ENCODE results near the gene FAM83E. TPM values are rescaled to one million over a fixed set of nuclear protein-coding genes. Genes with fewer than 3 reads are reported as not detected.

Gene FAM83E
- total RNA-seq, 1 experiment from 2014 or later: 8.8 TPM

- TF ChIP-seq ERG (CRISPR knock-in tag; IDR thresholded peaks at IDR 0.05): 0 out of 2 replicates have a peak, but pooled peaks have one; percentile 16
- no peak; the same call in 1 of the 2 replicates for TF ChIP-seq IRF2 (CRISPR knock-in tag; IDR thresholded peaks at IDR 0.05; ENCODE audit: borderline replicate concordance, low read depth)
- peak; percentile 66; the same call in 1 of the 2 replicates for TF ChIP-seq GTF2I (CRISPR knock-in tag; conservative IDR thresholded peaks at IDR 0.05)
- peak; percentile 86 for TF ChIP-seq PRRX2 (CRISPR knock-in tag; IDR thresholded peaks at IDR 0.05)
- no peak for TF ChIP-seq RELA (CRISPR knock-in tag; IDR thresholded peaks at IDR 0.05; ENCODE audit: borderline replicate concordance)
- no peak for TF ChIP-seq MLX (CRISPR knock-in tag; IDR thresholded peaks at IDR 0.05)
- TF ChIP-seq ESRRA (CRISPR knock-in tag; IDR thresholded peaks at IDR 0.05; ENCODE audit: borderline replicate concordance): no peak
- TF ChIP-seq ATF1 (CRISPR knock-in tag; IDR thresholded peaks at IDR 0.05): no peak
- TF ChIP-seq TEAD4 (CRISPR knock-in tag; IDR thresholded peaks at IDR 0.05): peak; percentile 72; the same call in 1 of the 2 replicates
- peak; percentile 55; the same call in 1 of the 2 replicates for TF ChIP-seq FOXP1 (CRISPR knock-in tag; IDR thresholded peaks at IDR 0.05; ENCODE audit: borderline replicate concordance)
- no peak for TF ChIP-seq MXD4 (CRISPR knock-in tag; IDR thresholded peaks at IDR 0.05; ENCODE audit: borderline replicate concordance)
- TF ChIP-seq, protein P1, sequence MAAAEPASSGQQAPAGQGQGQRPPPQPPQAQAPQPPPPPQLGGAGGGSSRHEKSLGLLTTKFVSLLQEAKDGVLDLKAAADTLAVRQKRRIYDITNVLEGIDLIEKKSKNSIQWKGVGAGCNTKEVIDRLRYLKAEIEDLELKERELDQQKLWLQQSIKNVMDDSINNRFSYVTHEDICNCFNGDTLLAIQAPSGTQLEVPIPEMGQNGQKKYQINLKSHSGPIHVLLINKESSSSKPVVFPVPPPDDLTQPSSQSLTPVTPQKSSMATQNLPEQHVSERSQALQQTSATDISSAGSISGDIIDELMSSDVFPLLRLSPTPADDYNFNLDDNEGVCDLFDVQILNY (CRISPR knock-in tag; IDR thresholded peaks at IDR 0.05): peak; percentile 64; the same call in 1 of the 2 replicates
- TF ChIP-seq, protein P2, sequence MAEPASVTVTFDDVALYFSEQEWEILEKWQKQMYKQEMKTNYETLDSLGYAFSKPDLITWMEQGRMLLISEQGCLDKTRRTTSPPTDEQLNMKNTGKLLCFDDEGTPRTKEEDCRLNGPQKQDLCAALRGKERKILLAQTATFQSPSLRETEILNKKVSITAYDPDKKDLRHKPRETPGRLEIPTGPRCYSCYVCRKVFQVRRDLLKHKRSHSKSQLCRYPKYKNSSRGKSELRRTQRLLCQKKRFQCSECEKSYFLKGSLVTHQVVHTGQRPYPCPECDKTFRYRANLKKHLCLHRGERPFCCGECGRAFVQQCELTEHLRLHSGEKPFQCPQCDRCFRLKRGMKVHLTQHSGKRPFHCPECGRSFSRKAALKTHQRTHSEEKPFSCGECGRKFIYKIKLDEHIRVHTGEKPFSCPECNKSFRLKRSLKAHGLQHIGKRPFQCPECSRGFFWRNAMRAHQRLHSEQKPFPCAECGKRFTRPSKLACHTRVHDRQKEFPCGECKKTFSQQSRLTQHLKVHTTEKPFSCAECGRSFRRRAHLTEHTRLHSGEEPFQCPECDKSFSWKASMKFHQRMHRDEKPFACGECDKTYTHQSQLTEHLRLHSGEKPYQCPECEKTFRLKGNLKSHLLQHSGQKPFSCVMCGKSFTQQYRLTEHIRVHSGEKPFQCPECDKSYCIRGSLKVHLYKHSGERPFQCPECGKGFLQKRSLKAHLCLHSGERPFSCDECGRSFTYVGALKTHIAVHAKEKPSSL (CRISPR knock-in tag; conservative IDR thresholded peaks at IDR 0.05): no peak
- TF ChIP-seq MYBL2 (CRISPR knock-in tag; IDR thresholded peaks at IDR 0.05): peak; percentile 18
- 0 out of 2 replicates have a peak, but pooled peaks have one; percentile 50 for TF ChIP-seq IRF1 (CRISPR knock-in tag; IDR thresholded peaks at IDR 0.05)
- TF ChIP-seq, protein P3, sequence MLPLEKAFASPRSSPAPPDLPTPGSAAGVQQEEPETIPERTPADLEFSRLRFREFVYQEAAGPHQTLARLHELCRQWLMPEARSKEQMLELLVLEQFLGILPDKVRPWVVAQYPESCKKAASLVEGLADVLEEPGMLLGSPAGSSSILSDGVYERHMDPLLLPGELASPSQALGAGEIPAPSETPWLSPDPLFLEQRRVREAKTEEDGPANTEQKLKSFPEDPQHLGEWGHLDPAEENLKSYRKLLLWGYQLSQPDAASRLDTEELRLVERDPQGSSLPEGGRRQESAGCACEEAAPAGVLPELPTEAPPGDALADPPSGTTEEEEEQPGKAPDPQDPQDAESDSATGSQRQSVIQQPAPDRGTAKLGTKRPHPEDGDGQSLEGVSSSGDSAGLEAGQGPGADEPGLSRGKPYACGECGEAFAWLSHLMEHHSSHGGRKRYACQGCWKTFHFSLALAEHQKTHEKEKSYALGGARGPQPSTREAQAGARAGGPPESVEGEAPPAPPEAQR (CRISPR knock-in tag; IDR thresholded peaks at IDR 0.05): no peak
- TF ChIP-seq, protein P4, sequence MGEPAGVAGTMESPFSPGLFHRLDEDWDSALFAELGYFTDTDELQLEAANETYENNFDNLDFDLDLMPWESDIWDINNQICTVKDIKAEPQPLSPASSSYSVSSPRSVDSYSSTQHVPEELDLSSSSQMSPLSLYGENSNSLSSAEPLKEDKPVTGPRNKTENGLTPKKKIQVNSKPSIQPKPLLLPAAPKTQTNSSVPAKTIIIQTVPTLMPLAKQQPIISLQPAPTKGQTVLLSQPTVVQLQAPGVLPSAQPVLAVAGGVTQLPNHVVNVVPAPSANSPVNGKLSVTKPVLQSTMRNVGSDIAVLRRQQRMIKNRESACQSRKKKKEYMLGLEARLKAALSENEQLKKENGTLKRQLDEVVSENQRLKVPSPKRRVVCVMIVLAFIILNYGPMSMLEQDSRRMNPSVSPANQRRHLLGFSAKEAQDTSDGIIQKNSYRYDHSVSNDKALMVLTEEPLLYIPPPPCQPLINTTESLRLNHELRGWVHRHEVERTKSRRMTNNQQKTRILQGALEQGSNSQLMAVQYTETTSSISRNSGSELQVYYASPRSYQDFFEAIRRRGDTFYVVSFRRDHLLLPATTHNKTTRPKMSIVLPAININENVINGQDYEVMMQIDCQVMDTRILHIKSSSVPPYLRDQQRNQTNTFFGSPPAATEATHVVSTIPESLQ (CRISPR knock-in tag; IDR thresholded peaks at IDR 0.05): no peak
- TF ChIP-seq, protein P5, sequence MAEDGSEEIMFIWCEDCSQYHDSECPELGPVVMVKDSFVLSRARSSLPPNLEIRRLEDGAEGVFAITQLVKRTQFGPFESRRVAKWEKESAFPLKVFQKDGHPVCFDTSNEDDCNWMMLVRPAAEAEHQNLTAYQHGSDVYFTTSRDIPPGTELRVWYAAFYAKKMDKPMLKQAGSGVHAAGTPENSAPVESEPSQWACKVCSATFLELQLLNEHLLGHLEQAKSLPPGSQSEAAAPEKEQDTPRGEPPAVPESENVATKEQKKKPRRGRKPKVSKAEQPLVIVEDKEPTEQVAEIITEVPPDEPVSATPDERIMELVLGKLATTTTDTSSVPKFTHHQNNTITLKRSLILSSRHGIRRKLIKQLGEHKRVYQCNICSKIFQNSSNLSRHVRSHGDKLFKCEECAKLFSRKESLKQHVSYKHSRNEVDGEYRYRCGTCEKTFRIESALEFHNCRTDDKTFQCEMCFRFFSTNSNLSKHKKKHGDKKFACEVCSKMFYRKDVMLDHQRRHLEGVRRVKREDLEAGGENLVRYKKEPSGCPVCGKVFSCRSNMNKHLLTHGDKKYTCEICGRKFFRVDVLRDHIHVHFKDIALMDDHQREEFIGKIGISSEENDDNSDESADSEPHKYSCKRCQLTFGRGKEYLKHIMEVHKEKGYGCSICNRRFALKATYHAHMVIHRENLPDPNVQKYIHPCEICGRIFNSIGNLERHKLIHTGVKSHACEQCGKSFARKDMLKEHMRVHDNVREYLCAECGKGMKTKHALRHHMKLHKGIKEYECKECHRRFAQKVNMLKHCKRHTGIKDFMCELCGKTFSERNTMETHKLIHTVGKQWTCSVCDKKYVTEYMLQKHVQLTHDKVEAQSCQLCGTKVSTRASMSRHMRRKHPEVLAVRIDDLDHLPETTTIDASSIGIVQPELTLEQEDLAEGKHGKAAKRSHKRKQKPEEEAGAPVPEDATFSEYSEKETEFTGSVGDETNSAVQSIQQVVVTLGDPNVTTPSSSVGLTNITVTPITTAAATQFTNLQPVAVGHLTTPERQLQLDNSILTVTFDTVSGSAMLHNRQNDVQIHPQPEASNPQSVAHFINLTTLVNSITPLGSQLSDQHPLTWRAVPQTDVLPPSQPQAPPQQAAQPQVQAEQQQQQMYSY (CRISPR knock-in tag; IDR thresholded peaks at IDR 0.05): peak; percentile 61
- no peak; the same call in none of the 2 replicates for TF ChIP-seq ZNF121 (CRISPR knock-in tag; IDR thresholded peaks at IDR 0.05)
- TF ChIP-seq CREB1 (CRISPR knock-in tag; IDR thresholded peaks at IDR 0.05): peak; percentile 61; the same call in 1 of the 2 replicates
- TF ChIP-seq GRHL2 (CRISPR knock-in tag; IDR thresholded peaks at IDR 0.05; ENCODE audit: insufficient replicate concordance, severe bottlenecking): no peak
- TF ChIP-seq ZNF281 (CRISPR knock-in tag; IDR thresholded peaks at IDR 0.05): peak; percentile 76
Observed at GRCh38 chr19:48629599-48630295, 14.9 kb upstream of the FAM83E start (continued).
